HEK293 (cell line): ENCODE data around the gene VEGFA.

Experiments used
- CTCF ChIP-seq: fragments of 450-650 bp; formaldehyde crosslinking; IDR thresholded peaks from 2 replicates; pipeline ENCODE4 v1.5.1; 2016; ENCODE audit warnings: missing biosample characterization, missing genetic modification characterization
- TF ChIP-seq, protein P1 (sequence below): fragments of 450-650 bp; formaldehyde crosslinking; IDR thresholded peaks from 2 replicates; pipeline ENCODE4 v1.5.1; 2016; ENCODE audit warnings: missing biosample characterization, missing genetic modification characterization, borderline replicate concordance

GRCh38 chr6:43833223-43833995 lies 63.4 kb downstream of the VEGFA start:
- no peak for TF ChIP-seq CTCF (tag by site-specific recombination)
- TF ChIP-seq, protein P1, sequence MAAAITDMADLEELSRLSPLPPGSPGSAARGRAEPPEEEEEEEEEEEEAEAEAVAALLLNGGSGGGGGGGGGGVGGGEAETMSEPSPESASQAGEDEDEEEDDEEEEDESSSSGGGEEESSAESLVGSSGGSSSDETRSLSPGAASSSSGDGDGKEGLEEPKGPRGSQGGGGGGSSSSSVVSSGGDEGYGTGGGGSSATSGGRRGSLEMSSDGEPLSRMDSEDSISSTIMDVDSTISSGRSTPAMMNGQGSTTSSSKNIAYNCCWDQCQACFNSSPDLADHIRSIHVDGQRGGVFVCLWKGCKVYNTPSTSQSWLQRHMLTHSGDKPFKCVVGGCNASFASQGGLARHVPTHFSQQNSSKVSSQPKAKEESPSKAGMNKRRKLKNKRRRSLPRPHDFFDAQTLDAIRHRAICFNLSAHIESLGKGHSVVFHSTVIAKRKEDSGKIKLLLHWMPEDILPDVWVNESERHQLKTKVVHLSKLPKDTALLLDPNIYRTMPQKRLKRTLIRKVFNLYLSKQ (tag by site-specific recombination), result no peak
